GM19395 (cell line): ENCODE measurements around the gene UFD1.

Source experiments
- ATAC-seq: cut with Tn5 transposase; IDR thresholded peaks from one replicate; pipeline ENCODE4 v1.9.1; 2021; ENCODE audit warnings: mild to moderate bottlenecking, moderate library complexity; ENCODE audit not compliant: unreplicated experiment

The UFD1 gene

DNA sequence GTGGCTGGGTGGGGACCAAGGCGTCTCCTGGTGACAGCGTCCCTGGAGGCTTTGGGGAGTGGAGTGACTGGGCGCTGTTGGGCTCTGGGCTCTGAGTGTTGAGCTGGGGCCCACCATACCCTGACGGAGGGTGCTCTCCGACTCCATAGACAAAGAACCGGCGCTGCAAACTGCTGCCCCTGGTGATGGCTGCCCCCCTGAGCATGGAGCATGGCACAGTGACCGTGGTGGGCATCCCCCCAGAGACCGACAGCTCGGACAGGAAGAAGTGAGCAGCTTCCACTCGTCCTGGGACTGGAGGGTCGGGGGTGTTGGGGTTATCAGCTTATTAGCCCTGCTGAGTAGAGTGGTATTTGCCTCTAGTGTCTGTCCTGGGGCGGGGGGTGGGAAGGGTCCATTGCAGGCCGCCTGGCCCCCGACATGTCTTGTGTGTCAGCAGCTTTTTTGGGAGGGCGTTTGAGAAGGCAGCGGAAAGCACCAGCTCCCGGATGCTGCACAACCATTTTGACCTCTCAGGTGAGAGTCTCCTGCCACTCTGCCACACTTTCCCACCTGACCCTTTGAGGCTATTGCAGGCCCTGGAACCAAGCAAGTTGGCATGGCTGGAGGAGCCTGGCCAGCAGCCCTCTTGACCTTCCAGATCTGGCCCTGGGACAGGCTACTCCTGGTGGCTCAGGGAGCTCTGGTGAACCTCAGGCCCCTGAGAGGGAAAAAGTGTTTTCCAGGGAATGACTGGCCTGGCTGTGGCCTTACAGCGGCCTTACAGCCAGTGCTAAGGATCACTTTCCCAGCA, 37.6 kb upstream of the UFD1 start:
- no peak for ATAC-seq

DNA sequence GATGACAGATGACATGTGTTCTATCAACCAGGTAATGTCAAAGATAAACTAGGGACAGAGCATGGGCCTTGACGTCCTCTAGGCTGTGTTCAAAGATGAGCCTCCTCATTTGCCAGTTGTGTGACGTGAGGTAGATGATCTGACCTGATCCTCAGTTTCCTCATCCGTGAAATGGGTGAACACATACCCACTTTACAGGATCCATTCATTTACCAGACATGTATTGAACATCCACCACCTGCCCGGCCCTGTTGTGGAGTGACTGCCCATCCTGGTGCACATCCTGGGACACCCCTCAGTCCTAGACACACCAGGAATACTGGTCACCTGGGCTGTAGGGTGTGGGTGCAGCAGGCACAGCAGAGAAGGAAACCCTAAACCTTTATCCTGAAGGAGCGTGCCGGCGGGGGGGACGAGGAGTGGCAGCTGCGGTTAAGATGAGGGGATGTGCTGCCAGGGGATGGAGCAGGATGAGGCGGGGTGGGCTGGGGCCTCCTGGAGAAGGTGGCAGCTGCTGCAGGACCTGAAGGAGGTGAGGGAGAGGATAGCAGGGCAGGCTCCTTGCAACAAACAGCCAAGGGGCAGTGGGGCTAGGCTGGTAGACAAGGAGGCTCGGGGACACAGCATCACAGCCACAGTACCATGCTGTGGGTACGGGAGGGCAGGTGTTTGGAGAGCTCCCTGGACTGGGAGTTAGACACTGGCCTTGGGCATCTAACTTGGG, 36.8 kb upstream of the UFD1 start:
- ATAC-seq, result no peak

DNA sequence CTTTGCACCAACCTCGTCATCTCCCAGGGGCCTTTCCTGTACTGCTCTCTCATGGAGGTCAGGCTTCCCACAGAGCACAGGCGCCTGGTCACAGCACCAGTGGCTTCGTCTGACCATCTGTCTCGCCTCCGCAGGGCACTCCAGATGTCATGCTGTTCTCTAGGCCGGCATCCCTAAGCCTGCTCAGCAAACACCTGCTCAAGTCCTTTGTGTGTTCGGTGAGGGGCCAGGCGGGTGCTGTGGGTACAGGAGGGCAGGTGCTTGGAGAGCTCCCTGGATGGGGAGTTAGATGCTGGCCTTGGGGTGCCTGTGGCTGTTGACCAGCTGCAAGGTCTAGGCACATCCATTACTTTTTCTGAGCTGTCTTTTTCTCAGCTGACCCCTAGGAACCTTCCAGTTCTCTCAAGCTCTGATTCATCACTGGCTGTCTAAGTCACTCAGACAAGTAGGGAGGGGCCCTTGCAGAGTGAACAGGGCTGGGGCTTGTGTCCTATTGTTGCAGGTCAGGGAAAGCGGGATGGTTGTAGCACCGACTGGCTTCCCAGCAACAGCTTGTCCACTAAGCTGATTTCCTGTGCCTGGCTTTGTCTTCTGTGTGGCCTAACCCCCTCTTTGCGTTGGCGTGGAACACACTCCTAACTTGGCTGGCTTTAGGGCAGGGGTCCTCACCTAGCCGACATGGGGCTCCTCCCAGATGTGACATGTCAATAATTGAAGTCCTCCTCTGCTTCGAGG, 36.0 kb upstream of the UFD1 start:
- ATAC-seq, result no peak

DNA sequence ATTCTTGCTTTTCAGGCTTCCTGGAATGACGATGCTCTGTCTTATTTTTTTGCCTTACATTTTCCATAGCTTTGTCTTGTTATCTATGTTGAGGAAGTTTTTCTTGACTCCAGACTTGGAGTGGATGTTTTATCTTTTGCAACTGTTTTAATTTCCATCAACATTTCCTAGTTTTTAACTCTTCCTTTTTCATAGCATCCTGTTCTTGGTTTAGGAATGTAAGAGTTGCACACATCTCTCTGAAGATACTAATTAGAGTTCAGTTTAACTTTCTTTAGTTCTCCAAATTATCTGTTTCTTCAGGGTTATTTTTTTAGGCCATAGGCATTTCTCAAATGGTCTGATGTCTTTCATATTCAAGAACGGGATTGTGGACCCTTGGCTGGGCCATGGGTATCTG, 34.8 kb upstream of the UFD1 start:
- ATAC-seq, result no peak

DNA sequence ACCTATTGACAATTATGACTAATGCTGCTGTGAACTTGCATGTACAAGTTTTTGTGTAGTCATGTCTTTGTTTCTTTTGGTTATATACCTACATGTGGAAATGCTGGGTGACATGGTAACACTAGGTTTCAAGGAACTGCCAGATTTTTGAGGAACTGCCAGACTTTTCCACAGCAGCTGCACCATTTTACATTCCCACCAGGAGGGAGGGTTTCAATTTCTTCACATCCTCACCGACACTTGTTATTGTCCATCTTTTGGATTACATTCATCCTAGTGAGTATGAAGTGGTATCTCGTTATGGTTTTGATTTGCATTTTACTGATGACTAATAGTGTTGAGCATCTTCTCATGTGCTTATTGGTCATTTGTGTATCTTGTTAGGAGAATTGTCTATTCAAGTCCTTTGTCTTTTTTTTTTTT, 31.9 kb upstream of the UFD1 start:
- no peak for ATAC-seq

DNA sequence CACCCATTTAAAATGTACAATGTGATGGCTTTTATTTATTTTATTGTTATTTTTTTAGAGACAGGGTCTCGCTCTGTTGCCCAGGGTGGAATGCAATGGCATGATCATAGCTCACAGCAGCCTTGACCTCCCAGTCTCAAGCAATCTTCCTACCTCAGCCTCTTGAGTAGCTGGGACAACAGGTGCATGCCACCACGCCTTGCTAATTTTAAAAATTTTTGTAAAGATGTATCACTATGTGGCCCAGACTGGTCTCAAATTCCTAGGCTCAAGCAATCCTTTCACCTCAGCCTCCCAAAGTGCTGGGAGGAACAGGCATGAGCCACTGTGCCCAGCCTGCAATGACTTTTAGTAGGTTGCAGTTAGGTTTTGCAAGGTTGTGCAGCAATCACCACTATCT, 30.9 kb upstream of the UFD1 start:
- no peak for ATAC-seq

DNA sequence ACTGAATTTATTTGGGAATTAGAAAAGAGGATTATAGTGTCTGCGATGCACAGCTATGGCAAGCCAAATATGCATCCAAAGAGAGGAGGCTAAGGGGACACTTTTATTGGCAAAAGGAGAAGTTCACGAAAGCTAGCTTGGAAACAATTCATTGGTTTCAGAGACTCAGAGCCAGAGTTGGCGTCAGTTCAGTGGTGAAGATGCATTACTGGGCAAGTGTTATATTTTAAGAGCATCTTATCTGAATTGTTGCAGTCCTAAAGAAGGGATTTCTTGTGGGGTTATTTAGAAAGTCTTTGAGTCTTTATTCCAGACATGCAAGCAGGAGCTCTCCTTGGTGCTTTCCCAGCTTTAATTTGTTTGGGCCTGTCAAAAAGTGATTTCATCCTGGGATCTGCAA, 30.2 kb upstream of the UFD1 start:
- no peak for ATAC-seq

DNA sequence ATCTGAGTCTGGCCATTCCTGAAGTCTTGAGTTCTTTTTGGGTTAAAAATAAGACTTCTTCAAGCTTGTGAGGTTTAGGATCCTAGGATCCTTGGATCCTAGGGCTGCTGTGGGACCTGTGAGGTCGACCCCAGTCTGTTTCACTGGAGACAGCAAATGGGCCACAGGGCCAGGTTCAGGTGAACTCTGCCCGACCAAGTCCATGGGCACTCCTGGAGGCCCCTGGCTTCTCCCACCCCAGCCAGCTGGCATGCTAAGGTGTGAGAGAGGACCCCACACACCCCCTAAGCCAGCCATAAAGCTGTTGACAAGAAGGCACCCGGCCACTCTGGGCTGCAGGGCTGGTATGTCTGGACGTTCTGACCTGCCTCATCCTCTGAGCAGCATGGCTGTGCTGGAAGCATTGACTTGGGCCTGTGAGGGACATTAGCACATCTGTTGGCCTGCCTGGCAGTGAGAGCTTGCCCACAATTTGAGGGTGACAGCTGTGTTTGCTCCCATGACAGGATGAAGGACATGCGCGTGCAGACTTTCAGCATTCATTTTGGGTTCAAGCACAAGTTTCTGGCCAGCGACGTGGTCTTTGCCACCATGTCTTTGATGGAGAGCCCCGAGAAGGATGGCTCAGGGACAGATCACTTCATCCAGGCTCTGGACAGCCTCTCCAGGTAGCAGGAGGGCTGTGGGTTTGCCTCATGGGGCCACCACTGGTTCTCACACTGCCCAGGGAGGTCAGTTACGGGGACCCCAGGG, 29.2 kb upstream of the UFD1 start:
- no peak for ATAC-seq

DNA sequence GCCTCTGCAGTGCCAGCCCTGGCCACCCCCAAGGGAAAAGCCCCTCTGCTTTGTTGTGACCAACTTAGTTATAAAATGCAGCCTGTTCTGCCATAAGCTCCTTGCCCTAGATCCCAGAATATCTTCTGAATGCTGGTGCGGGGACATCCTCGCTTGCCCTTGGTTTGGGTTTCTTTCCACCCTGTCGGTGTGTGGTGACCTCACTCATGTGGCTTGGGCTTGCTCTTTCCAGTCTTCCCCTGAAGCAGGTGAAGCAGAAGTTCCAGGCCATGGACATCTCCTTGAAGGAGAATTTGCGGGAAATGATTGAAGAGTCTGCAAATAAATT, 28.5 kb upstream of the UFD1 start:
- ATAC-seq, result no peak

DNA sequence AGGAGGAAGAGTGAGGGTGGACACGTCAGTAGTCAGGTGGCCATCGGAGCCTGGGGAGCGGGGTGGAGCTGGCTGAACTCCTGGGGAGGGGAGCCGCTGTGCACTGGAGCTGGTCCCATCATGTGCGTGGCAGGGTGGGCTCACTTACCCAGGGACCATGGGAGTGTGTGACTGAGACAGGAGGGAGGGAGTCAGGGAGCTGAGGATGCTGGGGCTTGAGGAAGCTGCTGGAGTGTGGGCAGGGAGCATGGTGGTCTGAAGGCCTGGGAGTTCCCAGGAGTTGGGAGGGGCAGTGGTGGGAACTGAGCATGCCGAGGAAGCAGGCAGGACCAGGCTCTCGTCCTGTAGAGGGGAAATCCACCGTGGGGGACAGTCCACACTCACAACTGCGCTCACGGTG, 27.2 kb upstream of the UFD1 start:
- no peak for ATAC-seq

DNA sequence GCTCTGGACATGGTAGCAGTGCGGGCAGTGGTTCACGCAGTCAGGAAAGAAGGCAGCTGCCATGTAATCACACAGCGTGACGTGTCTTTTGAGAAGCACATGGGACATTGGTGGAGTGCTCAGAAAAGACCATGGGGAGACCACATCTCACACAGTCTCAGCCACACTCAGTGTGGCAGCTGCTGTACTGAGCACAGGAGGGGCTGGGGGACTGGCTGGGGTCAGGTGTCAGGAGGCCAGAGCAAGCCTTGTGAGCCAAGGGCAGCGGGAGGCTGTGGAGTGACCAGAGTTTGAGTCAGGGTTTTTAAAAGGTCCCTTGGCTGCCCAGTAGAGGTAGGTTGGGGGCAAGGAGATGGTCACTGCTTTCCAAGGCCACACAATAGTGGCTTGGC, 26.7 kb upstream of the UFD1 start:
- no peak for ATAC-seq

DNA sequence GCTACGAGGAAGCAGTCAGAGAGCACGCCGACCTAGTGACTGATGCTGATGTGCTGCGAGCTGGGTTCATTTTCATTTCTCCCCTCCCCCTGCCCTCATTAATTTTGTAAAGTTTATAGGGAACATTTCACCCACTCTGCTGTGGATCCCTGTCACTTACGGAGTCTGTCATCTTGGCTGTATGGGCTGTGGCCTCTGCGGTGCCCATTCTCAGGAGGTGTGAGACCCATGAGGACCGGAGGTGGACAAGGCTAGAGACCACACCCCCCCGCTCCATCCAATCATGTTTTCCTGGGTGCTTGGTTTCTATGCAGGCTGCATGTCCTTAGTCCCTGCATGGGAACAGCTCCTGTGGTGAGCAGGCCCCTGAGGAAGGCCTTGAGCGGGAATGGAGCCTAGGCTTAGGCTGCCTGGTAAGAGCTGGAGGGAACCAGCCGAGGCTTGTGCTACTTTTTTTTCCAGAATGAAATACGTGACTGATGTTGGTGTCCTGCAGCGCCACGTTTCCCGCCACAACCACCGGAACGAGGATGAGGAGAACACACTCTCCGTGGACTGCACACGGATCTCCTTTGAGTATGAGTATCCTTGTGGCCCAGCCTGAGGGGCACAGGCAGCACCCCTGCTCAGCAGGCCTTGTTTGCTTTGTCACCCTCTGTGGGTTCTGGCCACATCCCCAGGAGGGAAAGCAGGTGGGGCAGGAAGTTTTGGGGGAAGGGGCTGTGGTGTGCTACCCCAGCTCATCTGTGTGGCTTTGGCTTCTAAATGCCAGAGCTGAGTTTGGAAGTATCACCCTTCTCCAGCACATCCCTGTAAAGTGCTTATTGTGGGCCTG, 26.1 kb upstream of the UFD1 start:
- ATAC-seq, result no peak

DNA sequence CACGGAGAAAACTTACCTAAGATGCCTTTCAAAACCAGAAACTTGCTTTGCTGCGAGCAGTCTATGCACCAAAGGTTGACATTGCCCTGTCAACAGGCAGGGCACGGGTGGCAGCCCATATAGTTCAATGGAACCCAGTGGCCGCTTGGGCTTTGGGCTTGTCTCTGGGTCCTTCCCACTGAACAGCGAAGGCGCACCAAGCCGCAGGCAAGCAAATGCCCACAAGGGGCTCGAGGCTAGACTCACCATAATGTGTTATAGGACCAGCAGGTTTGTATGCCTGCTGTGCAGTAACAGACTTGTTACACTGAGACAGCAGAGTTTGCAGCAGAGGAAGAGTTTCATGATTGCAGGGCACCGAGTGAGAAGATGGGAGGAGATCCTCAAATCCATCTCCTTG, 24.9 kb upstream of the UFD1 start:
- ATAC-seq, result no peak

DNA sequence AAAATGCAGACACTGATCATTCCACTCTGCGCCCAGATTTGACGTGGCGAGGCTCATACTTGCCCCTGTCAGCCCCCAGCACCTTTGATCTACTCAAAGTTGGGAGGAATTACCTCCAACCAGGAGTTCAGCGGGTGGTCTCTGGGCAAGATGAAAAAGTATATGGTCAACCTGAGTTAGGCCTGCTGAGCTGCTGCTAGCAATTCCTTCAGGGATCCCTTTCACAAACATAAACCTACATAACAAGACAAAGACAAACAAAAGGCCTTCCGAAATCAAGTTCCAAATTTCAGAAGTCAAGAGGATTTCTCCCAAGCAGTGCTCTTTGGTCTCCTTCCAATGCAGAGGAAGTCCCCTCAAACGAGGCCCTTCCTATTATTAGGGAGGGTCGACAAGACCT, 24.4 kb upstream of the UFD1 start:
- no peak for ATAC-seq

DNA sequence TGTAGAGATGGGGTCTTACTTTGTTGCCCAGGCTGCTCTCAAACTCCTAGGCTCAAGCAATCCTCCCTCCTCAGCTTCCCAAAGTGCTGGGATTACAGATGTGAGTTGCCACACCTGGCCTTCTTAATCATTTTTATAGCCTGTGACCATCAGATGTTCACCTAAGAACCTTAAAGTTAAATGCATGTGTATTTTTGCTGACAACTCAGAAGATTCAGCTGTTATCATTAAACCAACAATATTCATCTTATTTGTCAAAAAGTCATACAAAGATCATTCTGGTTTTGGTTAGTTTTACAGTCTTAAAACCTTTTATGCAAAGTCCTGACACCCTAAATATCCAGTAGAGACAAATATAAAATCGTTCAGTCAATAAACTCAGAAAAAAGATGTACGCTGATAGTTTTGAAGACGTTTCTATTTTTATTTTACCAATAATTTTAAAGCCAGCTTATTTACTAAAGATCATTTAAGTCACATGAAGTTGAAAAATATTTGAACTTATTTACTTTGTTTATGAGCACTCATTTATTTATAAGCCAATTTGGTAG, 23.0 kb upstream of the UFD1 start:
- ATAC-seq, result no peak

DNA sequence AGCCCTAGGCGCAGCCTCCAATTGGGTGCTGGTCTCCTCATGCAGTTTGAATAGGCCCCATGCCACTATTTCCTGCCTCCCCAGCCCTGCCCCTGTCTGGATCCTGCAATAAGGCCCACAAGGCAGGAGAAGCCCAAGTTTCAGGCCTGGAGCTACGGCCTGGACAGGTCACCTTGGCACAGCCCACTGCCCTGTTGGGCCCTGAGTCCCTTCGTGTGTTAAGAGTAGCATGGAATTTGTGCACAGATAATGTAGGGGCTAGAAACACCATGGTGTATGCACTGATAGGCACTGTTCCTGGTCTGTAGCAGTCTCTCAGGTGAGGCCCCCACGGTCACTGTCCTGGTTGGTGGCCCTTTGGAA, 20.9 kb upstream of the UFD1 start:
- ATAC-seq, result no peak

DNA sequence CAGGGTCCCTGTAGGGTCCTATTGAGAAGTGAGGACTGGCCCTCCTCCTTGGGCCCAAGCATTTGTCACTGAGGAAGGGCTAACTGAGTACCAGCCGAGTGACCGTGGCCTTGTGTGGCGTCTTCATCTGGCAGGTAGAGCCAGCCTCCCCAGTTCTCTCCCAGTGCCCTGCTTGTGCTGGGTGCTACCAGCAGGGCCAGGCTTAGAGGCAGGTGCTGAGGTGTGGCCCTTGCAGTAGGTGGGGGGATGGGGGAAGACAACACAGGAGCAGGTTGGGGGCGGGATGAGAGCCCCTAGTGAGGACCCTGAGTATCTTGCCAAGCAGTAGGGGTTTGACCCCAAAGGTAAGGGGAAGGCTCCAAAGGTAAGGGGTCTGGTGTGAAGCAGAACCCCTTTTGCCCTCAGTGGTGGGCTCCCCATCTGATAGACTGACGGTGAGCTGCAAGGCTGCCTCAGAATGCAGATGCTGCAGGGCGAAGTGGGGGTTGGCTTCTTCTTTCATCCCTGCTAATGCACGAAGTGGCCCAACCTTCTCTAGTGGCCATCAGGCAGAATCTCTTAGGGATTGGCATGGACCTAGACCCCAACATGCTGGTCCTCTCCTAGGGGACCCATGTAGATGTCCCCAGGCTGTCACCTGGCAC, 20.4 kb upstream of the UFD1 start:
- ATAC-seq, result no peak

DNA sequence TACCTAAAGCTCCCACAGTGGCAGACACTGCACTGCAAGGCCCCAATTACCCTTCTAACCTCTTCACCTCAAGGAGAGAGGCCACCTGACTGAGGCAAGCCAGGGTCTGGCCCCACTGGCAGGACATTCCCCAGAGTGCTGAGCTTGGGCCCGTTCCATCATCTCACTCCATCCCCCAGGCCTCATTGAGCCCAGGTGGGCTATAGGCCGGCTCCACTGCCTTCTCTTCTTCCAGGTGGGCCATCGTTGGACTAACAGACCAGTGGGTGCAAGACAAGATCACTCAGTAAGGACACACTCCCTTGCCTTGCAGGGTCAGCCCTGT, 19.8 kb upstream of the UFD1 start:
- ATAC-seq, result no peak

DNA sequence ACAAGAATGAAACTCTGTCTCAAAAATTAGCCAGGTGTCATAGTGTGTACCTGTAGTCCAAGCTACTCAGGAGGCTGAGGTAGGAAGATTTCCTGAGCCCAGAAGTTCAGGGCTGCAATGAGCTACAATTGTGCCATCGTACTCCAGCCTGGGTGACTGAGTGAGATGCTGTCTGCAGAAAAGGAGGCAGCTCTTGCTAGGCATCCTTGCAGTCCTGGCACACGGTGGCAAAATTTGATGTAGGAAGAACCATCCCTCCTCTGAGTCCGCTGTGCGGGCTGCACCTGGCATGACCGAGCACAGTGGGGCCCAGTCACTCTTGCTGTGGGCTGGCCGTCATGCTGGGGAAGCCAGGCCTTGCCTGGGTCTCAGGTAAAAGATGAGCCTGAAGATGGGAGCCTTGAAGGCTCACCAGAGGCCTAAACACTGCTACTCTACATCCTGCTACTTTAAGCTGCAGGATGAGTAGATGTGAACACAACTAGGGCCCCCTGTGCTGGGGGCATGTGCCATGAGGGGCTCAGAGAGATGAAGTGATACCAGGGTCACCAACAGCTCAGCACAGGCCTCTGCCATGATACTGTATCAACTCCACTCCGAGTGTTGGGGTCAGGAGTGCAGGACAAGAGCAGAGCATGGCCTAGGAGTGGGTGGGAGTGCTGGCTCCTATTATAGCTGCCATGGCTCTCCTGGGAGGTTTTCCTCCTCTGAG, 19.3 kb upstream of the UFD1 start:
- no peak for ATAC-seq
